Uterus (tissue), 4 donors: ENCODE data around the gene NOP9. TPM values are rescaled to one million over a fixed set of nuclear protein-coding genes. Genes with fewer than 3 reads are reported as not detected.

Source experiments
- DNase-seq, 2 donors: peaks; one replicate each; pipeline ENCODE4 v3.0.0-alpha.2; 2019 to 2020
- H3K27ac ChIP-seq, 2 donors: fragments of 200-600 bp; sonication (generic); 1 replicate in 1 of 2; 2 replicates in 1 of 2; pipeline ENCODE4 v1.5.1; 2016 to 2018
- H3K27me3 ChIP-seq, 2 donors: fragments of 200-600 bp; sonication (generic); one replicate each; pipeline ENCODE4 v1.5.1; 2018 to 2019; ENCODE audit warnings: control low read depth in 1 of 2
- H3K36me3 ChIP-seq, 2 donors: fragments of 200-600 bp; sonication (generic); one replicate each; pipeline ENCODE4 v1.5.1; 2019; ENCODE audit warnings: control low read depth in 1 of 2
- H3K4me1 ChIP-seq, 2 donors: fragments of 200-600 bp; sonication (generic); one replicate each; pipeline ENCODE4 v1.5.1; 2018 to 2019; ENCODE audit warnings: control low read depth in 1 of 2
- H3K4me3 ChIP-seq, 2 donors: fragments of 200-600 bp; sonication (generic); 1 replicate in 1 of 2; 2 replicates in 1 of 2; pipeline ENCODE4 v1.5.1; 2018 to 2019; ENCODE audit warnings: mild to moderate bottlenecking in 1 of 2
- H3K9me3 ChIP-seq, 2 donors: fragments of 200-600 bp; sonication (generic); one replicate each; pipeline ENCODE4 v1.5.1; 2019; ENCODE audit warnings: control low read depth in 1 of 2
- CTCF ChIP-seq, 4 experiments: fragments of 200-600 bp in 2 of 4; fragments of 450-650 bp in 2 of 4; sonication (generic) in 2 of 4; IDR thresholded peaks; one replicate each; pipeline ENCODE4 v1.5.1; 2016 to 2019; ENCODE audit warnings: antibody characterized with exemption in 4 of 4, mild to moderate bottlenecking in 2 of 4, moderate library complexity in 1 of 4
- POLR2A ChIP-seq, 2 donors: fragments of 450-650 bp; IDR thresholded peaks; one replicate each; pipeline ENCODE4 v1.6.1; 2016; ENCODE audit warnings: antibody characterized with exemption in 2 of 2, mild to moderate bottlenecking in 1 of 2, moderate library complexity in 1 of 2
- intact Hi-C: fragments of 100-400 bp; cut with DNase I; formaldehyde crosslinking; loops from one replicate; pipeline ENCODE4 v1.15.1; 2023; ENCODE audit warnings: low total_unique reads
- small RNA-seq: library from RNA; depleted of rRNA; stranded (forward); fragments of <200 nt; gene quantifications from one replicate; pipeline ENCODE3, GENCODE V24; 2016
- total RNA-seq, 4 donors: library from RNA; depleted of rRNA in 3 of 4; stranded (reverse); fragments of >200 nt in 3 of 4; gene quantifications; one replicate each; pipeline versions ENCODE4 v1.1.0 to v1.2.4, GENCODE V29; 2014 to 2023
- donor health status: DM: yes; HTN: yes; CAD: no.

The NOP9 gene
- total RNA-seq, 4 donors from 2014 or later, result 5.0 to 23.5 (median 22.5) TPM

GRCh38 chr14:24355009-24355408 lies 55.4 kb downstream of the NOP9 start:
- no peaks in the 10 kb centered on the region for H3K4me1 ChIP-seq
- H3K27ac ChIP-seq, result no peak overlapping the region
- intact Hi-C loops, result no loop called here
- TF ChIP-seq POLR2A (IDR thresholded peaks at IDR 0.05), result no peak
- no peak for TF ChIP-seq CTCF (IDR thresholded peaks at IDR 0.05)
- no peak overlapping the region for H3K4me3 ChIP-seq
- DNase-seq, result no peak
- H3K36me3 ChIP-seq, result no peaks in the 10 kb centered on the region
- H3K9me3 ChIP-seq, result no peaks in the 10 kb centered on the region
- no peaks in the 10 kb centered on the region for H3K27me3 ChIP-seq

- Histone ChIP-seq H3K27ac (no peak overlapping the region), H3K36me3 (no peaks in the 10 kb centered on the region), H3K9me3 (no peaks in the 10 kb centered on the region), H3K4me3 (no peak overlapping the region), H3K27me3 (no peaks in the 10 kb centered on the region), H3K4me1 (no peaks in the 10 kb centered on the region)
- TF ChIP-seq POLR2A (IDR thresholded peaks at IDR 0.05), result no peak
- no peak for TF ChIP-seq CTCF (IDR thresholded peaks at IDR 0.05)
- no peak for DNase-seq
- intact Hi-C loops, result no loop called here
These were observed 56.6 kb downstream of the NOP9 start for GRCh38 chr14:24356208-24356607.

Small RNAs within 50 kb of the gene (small RNA-seq; reads per million reads assigned to genes)
- gene RF00026, result not detected

Other genes with a start within 250 kb of the NOP9 start
- gene CARMIL3, start 247.8 kb upstream of the NOP9 start, total RNA-seq, result under 1 TPM in 2 of 4 donors, not detected in 2; 0.21 to 0.48 TPM
- under 1 TPM in 1 of 4 donors, not detected in 3; 0.76 TPM for gene CPNE6, start 228.3 kb upstream of the NOP9 start, total RNA-seq
- gene PCK2, start 205.5 kb upstream of the NOP9 start, total RNA-seq, result 10 to 100 TPM in 3 of 4 donors, not detected in 1; 13.1 to 19.4 (median 15.1) TPM
- gene DCAF11, start 185.1 kb upstream of the NOP9 start, total RNA-seq, result 10 to 100 TPM; 42.9 to 87.4 (median 57.8) TPM
- 1 to 10 TPM in 3 of 4 donors, not detected in 1; 1.2 to 1.8 (median 1.3) TPM for gene NRL, start 184.9 kb upstream of the NOP9 start, total RNA-seq
- 1 to 10 TPM in 2 of 4 donors, under 1 TPM in 1, not detected in 1; 0.48 to 2.4 (median 1.3) TPM for gene FITM1, start 169.2 kb upstream of the NOP9 start, total RNA-seq
- gene PSME1, start 163.7 kb upstream of the NOP9 start, total RNA-seq, result 100 to 1,000 TPM in 2 of 4 donors, 10 to 100 TPM in 2; 81.0 to 175 (median 131) TPM
- gene EMC9, start 158.3 kb upstream of the NOP9 start, total RNA-seq, result 10 to 100 TPM in 2 of 4 donors, 1 to 10 TPM in 1, not detected in 1; 6.2 to 21.2 (median 10.9) TPM
- gene PSME2, start 153.2 kb upstream of the NOP9 start, total RNA-seq, result 100 to 1,000 TPM in 1 of 4 donors, 10 to 100 TPM in 3; 16.9 to 113 (median 25.7) TPM
- 100 to 1,000 TPM in 1 of 4 donors, 10 to 100 TPM in 3; 17.7 to 106 (median 57.9) TPM for gene RNF31, start 152.4 kb upstream of the NOP9 start, total RNA-seq
- 100 to 1,000 TPM in 1 of 4 donors, 10 to 100 TPM in 3; 33.2 to 205 (median 67.2) TPM for gene IRF9, start 138.6 kb upstream of the NOP9 start, total RNA-seq
- gene REC8, start 127.8 kb upstream of the NOP9 start, total RNA-seq, result 10 to 100 TPM in 3 of 4 donors, 1 to 10 TPM in 1; 9.5 to 54.3 (median 42.1) TPM
- gene IPO4, start 111.0 kb upstream of the NOP9 start, total RNA-seq, result 10 to 100 TPM in 3 of 4 donors, 1 to 10 TPM in 1; 3.1 to 33.7 (median 29.6) TPM
- gene TM9SF1, start 104.4 kb upstream of the NOP9 start, total RNA-seq, result 10 to 100 TPM; 31.2 to 79.8 (median 52.4) TPM
- under 1 TPM in 1 of 4 donors, not detected in 3; 0.98 TPM for gene TSSK4, start 94.2 kb upstream of the NOP9 start, total RNA-seq
- gene CHMP4A, start 86.4 kb upstream of the NOP9 start, total RNA-seq, result 10 to 100 TPM in 3 of 4 donors, 1 to 10 TPM in 1; 6.8 to 53.3 (median 33.9) TPM
- gene MDP1, start 83.8 kb upstream of the NOP9 start, total RNA-seq, result 100 to 1,000 TPM in 1 of 4 donors, 10 to 100 TPM in 2, 1 to 10 TPM in 1; 5.6 to 137 (median 24.2) TPM
- 1,000 to 10,000 TPM in 1 of 4 donors, 100 to 1,000 TPM in 2, 10 to 100 TPM in 1; 61.2 to 1,004 (median 192) TPM for gene NEDD8, start 67.5 kb upstream of the NOP9 start, total RNA-seq
- 10 to 100 TPM; 38.9 to 60.9 (median 48.8) TPM for gene GMPR2, start 66.9 kb upstream of the NOP9 start, total RNA-seq
- gene TINF2, start 57.2 kb upstream of the NOP9 start, total RNA-seq, result 100 to 1,000 TPM in 1 of 4 donors, 10 to 100 TPM in 3; 41.0 to 123 (median 66.8) TPM
- gene TGM1, start 36.7 kb upstream of the NOP9 start, total RNA-seq, result 1 to 10 TPM in 2 of 4 donors, not detected in 2; 1.6 to 3.2 TPM
- 10 to 100 TPM in 3 of 4 donors, 1 to 10 TPM in 1; 9.2 to 67.9 (median 23.2) TPM for gene RABGGTA, start 28.3 kb upstream of the NOP9 start, total RNA-seq
- gene DHRS1, start 70 bp upstream of the NOP9 start, total RNA-seq, result 10 to 100 TPM; 17.0 to 52.4 (median 37.7) TPM
- gene CIDEB, start 8.1 kb downstream of the NOP9 start, total RNA-seq, result 10 to 100 TPM in 2 of 4 donors, 1 to 10 TPM in 2; 1.3 to 25.5 (median 14.1) TPM
- gene LTB4R2, start 10.3 kb downstream of the NOP9 start, total RNA-seq, result 1 to 10 TPM in 3 of 4 donors, not detected in 1; 1.0 to 7.1 (median 5.6) TPM
- gene LTB4R, start 11.7 kb downstream of the NOP9 start, total RNA-seq, result 10 to 100 TPM in 1 of 4 donors, 1 to 10 TPM in 3; 3.7 to 19.5 (median 5.6) TPM
- gene ADCY4, start 35.2 kb downstream of the NOP9 start, total RNA-seq, result 100 to 1,000 TPM in 2 of 4 donors, 10 to 100 TPM in 2; 22.8 to 138 (median 86.1) TPM
- 100 to 1,000 TPM in 1 of 4 donors, 1 to 10 TPM in 2, under 1 TPM in 1; 0.29 to 123 (median 6.0) TPM for gene RIPK3, start 40.1 kb downstream of the NOP9 start, total RNA-seq
- 100 to 1,000 TPM in 1 of 4 donors, 10 to 100 TPM in 3; 25.6 to 187 (median 86.4) TPM for gene NFATC4, start 68.3 kb downstream of the NOP9 start, total RNA-seq
- gene NYNRIN, start 99.2 kb downstream of the NOP9 start, total RNA-seq, result 10 to 100 TPM in 3 of 4 donors, 1 to 10 TPM in 1; 4.9 to 51.1 (median 27.3) TPM
- gene CBLN3, start 129.8 kb downstream of the NOP9 start, total RNA-seq, result 1 to 10 TPM in 3 of 4 donors, not detected in 1; 1.3 to 3.3 (median 3.2) TPM
- gene KHNYN, start 130.1 kb downstream of the NOP9 start, total RNA-seq, result 10 to 100 TPM; 16.5 to 88.6 (median 66.1) TPM
- gene SDR39U1, start 142.9 kb downstream of the NOP9 start, total RNA-seq, result 10 to 100 TPM; 12.8 to 87.5 (median 33.0) TPM
- not detected for gene CMA1, start 208.4 kb downstream of the NOP9 start, total RNA-seq